BLaER1 (cell line): ENCODE results near the gene ANKRD13A.
A peak's percentile ranks its signal among the peaks of the same experiment; 100 is the strongest.
"Not testable (repeated sequence)": the region's sequence is repeated elsewhere in the genome, so short reads cannot be mapped to it uniquely, and the experiment has no call there.

Experiments
- H3K27ac ChIP-seq: shearing (Covaris generic); formaldehyde crosslinking; 2 replicates; pipeline ENCODE4 v1.8.1; 2022
- H3K27me3 ChIP-seq: shearing (Covaris generic); formaldehyde crosslinking; 2 replicates; pipeline ENCODE4 v1.8.1; 2022
- H3K36me3 ChIP-seq: shearing (Covaris generic); formaldehyde crosslinking; 2 replicates; pipeline ENCODE4 v1.8.1; 2022
- H3K4me1 ChIP-seq: shearing (Covaris generic); formaldehyde crosslinking; 2 replicates; pipeline ENCODE4 v1.8.1; 2022
- H3K4me2 ChIP-seq: shearing (Covaris generic); formaldehyde crosslinking; 2 replicates; pipeline ENCODE4 v1.8.1; 2022
- H3K4me3 ChIP-seq: shearing (Covaris generic); formaldehyde crosslinking; 2 replicates; pipeline ENCODE4 v1.8.1; 2022
- H3K9ac ChIP-seq: shearing (Covaris generic); formaldehyde crosslinking; 2 replicates; pipeline ENCODE4 v1.8.1; 2022
- H3K9me3 ChIP-seq: shearing (Covaris generic); formaldehyde crosslinking; 2 replicates; pipeline ENCODE4 v1.8.1; 2022
- H4K20me1 ChIP-seq: shearing (Covaris generic); formaldehyde crosslinking; 2 replicates; pipeline ENCODE4 v1.8.1; 2022
- Cebpa-rat ChIP-seq: shearing (Covaris generic); IDR thresholded peaks from 2 replicates; pipeline ENCODE4 v1.8.1; 2022

ANKRD13A gene

GRCh38 chr12:110073049-110073831 lies 74.0 kb downstream of the ANKRD13A start:
- peaks cover 23% of the 10 kb centered on the region for H3K4me1 ChIP-seq
- no peaks in the 10 kb centered on the region for H3K9me3 ChIP-seq
- no peaks in the 10 kb centered on the region for H4K20me1 ChIP-seq
- H3K9ac ChIP-seq: peak overlapping the region; percentile 68
- H3K4me2 ChIP-seq: peak overlapping the region; percentile 80
- no peaks in the 10 kb centered on the region for H3K27me3 ChIP-seq
- peak overlapping the region; percentile 56 for H3K4me3 ChIP-seq
- H3K27ac ChIP-seq: peak overlapping the region; percentile 50
- TF ChIP-seq Cebpa-rat: no peak
- H3K36me3 ChIP-seq: no peaks in the 10 kb centered on the region

GRCh38 chr12:110074089-110074488 lies 74.9 kb downstream of the ANKRD13A start:
- Histone ChIP-seq H4K20me1 (no peaks in the 10 kb centered on the region), H3K9ac (no peak overlapping the region), H3K27ac (peak overlapping the region; percentile 50; the same call in 1 of the 2 replicates), H3K4me2 (peak overlapping the region; percentile 80), H3K9me3 (no peaks in the 10 kb centered on the region), H3K36me3 (no peaks in the 10 kb centered on the region), H3K27me3 (no peaks in the 10 kb centered on the region), H3K4me1 (peaks cover 30% of the 10 kb centered on the region), H3K4me3 (no peak overlapping the region)
- no peak for TF ChIP-seq Cebpa-rat

- no peak overlapping the region for H3K27ac ChIP-seq
- TF ChIP-seq Cebpa-rat: no peak
- no peak overlapping the region for H3K9ac ChIP-seq
- no peaks in the 10 kb centered on the region for H3K9me3 ChIP-seq
- no peaks in the 10 kb centered on the region for H4K20me1 ChIP-seq
- no peak overlapping the region for H3K4me2 ChIP-seq
- H3K36me3 ChIP-seq: no peaks in the 10 kb centered on the region
- H3K4me1 ChIP-seq: peaks cover 48% of the 10 kb centered on the region
- H3K4me3 ChIP-seq: no peak overlapping the region
- no peaks in the 10 kb centered on the region for H3K27me3 ChIP-seq
Observed at GRCh38 chr12:110075880-110076279, 76.7 kb downstream of the ANKRD13A start.

- H3K4me2 ChIP-seq: no peak overlapping the region
- no peaks in the 10 kb centered on the region for H3K36me3 ChIP-seq
- H3K27ac ChIP-seq: no peak overlapping the region
- no peaks in the 10 kb centered on the region for H3K27me3 ChIP-seq
- no peaks in the 10 kb centered on the region for H3K9me3 ChIP-seq
- peaks cover 54% of the 10 kb centered on the region for H3K4me1 ChIP-seq
- H4K20me1 ChIP-seq: no peaks in the 10 kb centered on the region
- no peak for TF ChIP-seq Cebpa-rat
- H3K9ac ChIP-seq: no peak overlapping the region
- H3K4me3 ChIP-seq: no peak overlapping the region
Observed at GRCh38 chr12:110077800-110078199, 78.6 kb downstream of the ANKRD13A start.

GRCh38 chr12:110079477-110080400 lies 80.5 kb downstream of the ANKRD13A start:
- no peak for TF ChIP-seq Cebpa-rat
- Histone ChIP-seq H3K36me3 (no peaks in the 10 kb centered on the region), H3K4me1 (peaks cover 38% of the 10 kb centered on the region), H3K4me3 (peak overlapping the region; percentile 40), H3K4me2 (peak overlapping the region; percentile 82), H3K9ac (peak overlapping the region; percentile 45; the same call in 1 of the 2 replicates), H4K20me1 (no peaks in the 10 kb centered on the region), H3K27ac (peak overlapping the region; percentile 88), H3K27me3 (no peaks in the 10 kb centered on the region), H3K9me3 (no peaks in the 10 kb centered on the region)

- Histone ChIP-seq H4K20me1 (no peaks in the 10 kb centered on the region), H3K9me3 (no peaks in the 10 kb centered on the region), H3K36me3 (no peaks in the 10 kb centered on the region), H3K27ac (peak overlapping the region; percentile 88), H3K27me3 (no peaks in the 10 kb centered on the region), H3K4me2 (peak overlapping the region; percentile 82), H3K4me1 (peaks cover 38% of the 10 kb centered on the region), H3K4me3 (peak overlapping the region; percentile 40; the same call in 1 of the 2 replicates), H3K9ac (no peak overlapping the region)
- TF ChIP-seq Cebpa-rat: no peak
Observed at GRCh38 chr12:110080410-110080809, 81.2 kb downstream of the ANKRD13A start.

- Histone ChIP-seq H4K20me1 (no peaks in the 10 kb centered on the region), H3K4me2 (no peak overlapping the region), H3K4me3 (no peak overlapping the region), H3K36me3 (no peaks in the 10 kb centered on the region), H3K27me3 (no peaks in the 10 kb centered on the region), H3K27ac (no peak overlapping the region), H3K9me3 (no peaks in the 10 kb centered on the region), H3K9ac (no peak overlapping the region), H3K4me1 (peaks cover 45% of the 10 kb centered on the region)
- no peak for TF ChIP-seq Cebpa-rat
Observed at GRCh38 chr12:110084314-110085015, 85.2 kb downstream of the ANKRD13A start.

GRCh38 chr12:110088216-110088615 lies 89.0 kb downstream of the ANKRD13A start:
- H4K20me1 ChIP-seq, H3K9ac ChIP-seq, H3K36me3 ChIP-seq, H3K27me3 ChIP-seq, H3K9me3 ChIP-seq, H3K27ac ChIP-seq, H3K4me3 ChIP-seq: not testable (repeated sequence)
- Histone ChIP-seq H3K4me2 (peak overlapping the region; percentile 38), H3K4me1 (peaks cover 22% of the 10 kb centered on the region)

- Histone ChIP-seq H3K4me2 (no peak overlapping the region), H3K9me3 (no peaks in the 10 kb centered on the region)
Observed at GRCh38 chr12:110088936-110089335, 89.7 kb downstream of the ANKRD13A start.

More at GRCh38 chr12:110088936-110089335, 89.7 kb downstream of the ANKRD13A start:
- no peak overlapping the region for H3K4me3 ChIP-seq
- no peaks in the 10 kb centered on the region for H4K20me1 ChIP-seq
- no peaks in the 10 kb centered on the region for H3K36me3 ChIP-seq
- H3K27me3 ChIP-seq: no peaks in the 10 kb centered on the region
- no peak for TF ChIP-seq Cebpa-rat
- no peak overlapping the region for H3K27ac ChIP-seq
- peaks cover 22% of the 10 kb centered on the region for H3K4me1 ChIP-seq
- no peak overlapping the region for H3K9ac ChIP-seq
